Measurements from ENCODE around the gene CHST8. TPM values are rescaled to one million over a fixed set of nuclear protein-coding genes. Genes with fewer than 3 reads are reported as not detected.
"Not testable (repeated sequence)": the region's sequence is repeated elsewhere in the genome, so short reads cannot be mapped to it uniquely, and the experiment has no call there.

The CHST8 gene
- total RNA-seq, 1 donor from 2014 or later, result 0.07 TPM

DNA sequence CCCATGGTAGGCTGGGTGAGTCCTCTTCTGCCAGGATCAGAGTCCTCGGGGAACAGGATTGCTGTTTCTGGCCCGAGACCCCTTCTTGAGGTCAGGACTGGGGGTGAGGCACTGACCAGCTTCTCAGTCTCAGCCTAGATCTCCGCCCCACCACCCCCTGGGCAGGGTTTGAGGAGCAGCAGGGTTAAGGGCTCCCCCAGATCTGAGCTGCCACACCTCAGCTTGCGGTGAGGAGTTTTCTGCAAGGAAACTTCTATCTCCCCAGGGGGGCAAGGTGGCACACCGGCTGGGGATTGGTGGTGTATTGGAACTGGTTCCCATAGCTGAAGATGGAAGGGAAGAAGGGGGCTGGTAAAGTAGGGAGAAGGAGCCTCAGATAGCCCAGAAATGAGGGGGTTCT is 19.5 kb downstream of the CHST8 start:
- DNase-seq (ENCODE audit: low read depth, low spot score), result no peak

DNA sequence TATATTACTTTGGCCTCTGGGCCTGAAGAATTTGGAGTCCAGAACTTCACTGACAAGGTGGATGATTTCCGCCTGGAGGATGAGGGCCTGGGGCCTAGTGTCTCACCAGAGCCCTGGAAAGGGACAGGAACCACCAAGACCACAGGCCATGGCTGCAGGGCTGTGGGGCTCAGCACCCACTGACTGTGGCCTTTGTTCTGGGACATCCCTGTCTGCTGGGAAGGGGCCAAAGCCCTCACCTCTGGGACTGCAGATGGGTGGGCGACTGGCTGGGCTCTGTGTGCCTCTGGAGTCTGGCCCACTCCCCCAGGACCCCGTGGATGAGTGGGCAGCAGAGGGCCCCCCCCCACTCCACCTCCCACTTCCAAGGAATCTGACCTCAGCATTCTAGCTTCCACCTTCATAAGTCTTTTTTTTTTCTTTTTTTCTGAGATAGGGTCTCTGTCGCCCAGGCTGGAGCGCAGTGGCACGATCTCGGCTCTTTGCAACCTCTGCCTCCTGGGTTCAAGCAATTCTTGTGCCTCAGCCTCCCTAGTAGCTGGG is 20.3 kb downstream of the CHST8 start:
- DNase-seq (ENCODE audit: low read depth, low spot score), result no peak

DNA sequence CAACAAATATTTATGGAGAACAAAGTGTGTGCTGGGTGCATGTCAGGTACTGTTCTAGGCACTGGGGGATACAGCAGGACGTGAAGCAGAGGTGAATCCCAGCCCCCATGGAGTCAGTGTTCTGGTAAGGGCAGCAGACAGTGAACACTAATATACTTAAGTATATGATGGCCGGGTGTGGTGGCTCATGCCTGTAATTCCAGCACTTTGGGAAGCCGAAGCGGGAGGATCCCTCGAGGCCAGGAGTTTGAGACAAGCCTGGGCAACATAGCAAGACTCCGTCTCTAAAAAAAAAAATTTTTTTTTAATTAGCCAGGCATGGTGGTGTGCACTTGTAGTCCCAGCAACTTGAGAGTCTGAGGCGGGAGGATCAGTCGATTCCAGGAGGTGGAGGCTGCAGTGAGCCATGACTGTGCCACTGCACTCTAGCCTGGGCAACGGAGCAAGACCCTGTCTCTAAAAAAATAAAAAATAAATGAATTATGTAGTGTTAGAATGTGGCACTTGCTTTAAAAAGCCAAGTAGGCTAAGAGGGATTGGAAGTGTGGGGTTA is 22.6 kb downstream of the CHST8 start:
- no peak for DNase-seq (ENCODE audit: low read depth, low spot score)

DNA sequence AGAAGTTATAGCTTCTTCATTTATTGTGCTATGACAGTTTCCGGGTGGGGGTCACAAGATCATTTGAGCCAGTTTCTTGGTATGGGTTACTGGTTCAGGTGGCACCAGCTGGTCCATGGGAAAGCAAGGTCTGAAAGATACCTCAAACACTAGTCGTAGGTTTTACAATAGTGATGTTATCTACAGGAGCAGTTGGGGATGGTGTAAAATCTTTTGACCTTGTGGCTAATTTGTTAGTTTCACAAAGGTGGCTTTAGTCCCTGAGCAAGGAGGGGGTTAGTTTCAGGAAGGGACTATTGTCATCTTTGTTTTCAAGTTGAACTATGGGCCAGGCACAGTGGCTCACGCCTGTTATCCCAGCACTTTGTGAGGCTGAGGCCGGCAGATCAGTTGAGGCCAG is 24.6 kb downstream of the CHST8 start:
- DNase-seq (ENCODE audit: low read depth, low spot score), result no peak

DNA sequence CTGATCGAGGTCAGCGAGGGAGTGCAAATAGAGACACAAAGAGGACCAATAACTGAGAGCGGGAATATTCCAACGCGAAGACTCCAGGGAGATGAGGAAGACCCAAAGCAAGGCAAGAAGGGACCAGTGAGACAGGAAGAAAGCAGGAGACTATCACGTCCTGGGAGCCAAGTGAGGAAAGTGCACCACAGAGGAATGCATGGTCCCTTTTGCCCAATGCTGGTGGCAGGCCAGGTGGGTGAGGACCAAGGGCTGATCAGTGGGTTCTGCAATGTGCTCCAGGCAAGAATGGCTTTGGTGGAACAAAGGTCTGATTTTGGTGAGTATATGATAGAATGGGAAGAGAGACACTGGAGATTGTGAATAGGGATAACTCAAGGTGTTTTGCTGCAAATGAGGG is 25.4 kb downstream of the CHST8 start:
- no peak for DNase-seq (ENCODE audit: low read depth, low spot score)

DNA sequence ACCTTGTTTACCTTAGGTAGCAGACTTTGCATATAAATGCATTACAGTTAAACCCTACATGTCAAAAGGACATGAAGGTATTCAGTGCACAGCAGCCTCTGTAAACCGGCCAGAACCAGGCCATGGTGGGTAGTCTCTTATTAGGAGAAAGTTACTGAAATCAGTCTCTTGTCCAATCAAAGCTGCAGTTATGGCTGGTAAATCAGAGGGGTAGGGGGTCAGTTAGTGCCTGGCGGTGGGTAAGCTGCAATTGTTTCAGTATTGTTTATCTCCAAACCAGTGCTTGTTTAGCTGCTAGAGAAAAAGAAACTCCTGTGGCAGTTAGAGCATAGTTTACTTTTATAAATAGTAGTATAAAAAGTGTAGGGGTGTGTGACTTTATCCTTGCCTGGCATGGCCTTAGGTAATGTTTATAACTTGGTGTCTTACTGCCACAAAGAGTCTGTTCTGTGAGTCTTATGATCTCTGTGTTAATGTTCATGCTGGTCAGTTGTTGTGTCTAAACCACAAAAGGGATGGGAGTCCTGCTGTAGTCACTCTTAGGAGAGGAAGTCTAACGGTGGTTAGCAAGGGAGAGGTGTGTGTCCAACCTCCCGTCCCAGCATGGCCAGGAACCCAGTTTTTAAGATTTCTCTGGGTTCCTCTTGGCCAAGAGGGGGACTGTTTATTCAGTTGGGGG is 28.0 kb downstream of the CHST8 start:
- DNase-seq (ENCODE audit: low read depth, low spot score), result no peak

DNA sequence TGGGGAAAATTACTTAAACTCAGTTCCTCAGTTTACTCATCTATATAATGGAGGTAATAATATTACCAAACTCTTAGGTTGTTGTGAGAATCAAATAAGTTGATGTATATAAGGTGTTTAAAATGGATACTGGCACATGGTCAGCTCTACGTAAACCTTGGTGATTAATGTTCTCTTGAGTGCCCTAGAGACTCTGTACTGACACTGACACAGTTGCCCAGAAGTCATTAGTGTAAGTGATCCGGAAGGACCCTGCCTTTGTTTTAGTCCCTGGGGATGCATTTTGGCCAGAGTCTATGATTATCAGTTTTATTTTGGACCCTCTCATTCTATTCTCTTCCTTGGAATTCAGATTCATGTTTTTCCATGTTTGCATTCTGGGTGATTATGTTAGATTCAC is 31.9 kb downstream of the CHST8 start:
- DNase-seq (ENCODE audit: low read depth, low spot score), result no peak

DNA sequence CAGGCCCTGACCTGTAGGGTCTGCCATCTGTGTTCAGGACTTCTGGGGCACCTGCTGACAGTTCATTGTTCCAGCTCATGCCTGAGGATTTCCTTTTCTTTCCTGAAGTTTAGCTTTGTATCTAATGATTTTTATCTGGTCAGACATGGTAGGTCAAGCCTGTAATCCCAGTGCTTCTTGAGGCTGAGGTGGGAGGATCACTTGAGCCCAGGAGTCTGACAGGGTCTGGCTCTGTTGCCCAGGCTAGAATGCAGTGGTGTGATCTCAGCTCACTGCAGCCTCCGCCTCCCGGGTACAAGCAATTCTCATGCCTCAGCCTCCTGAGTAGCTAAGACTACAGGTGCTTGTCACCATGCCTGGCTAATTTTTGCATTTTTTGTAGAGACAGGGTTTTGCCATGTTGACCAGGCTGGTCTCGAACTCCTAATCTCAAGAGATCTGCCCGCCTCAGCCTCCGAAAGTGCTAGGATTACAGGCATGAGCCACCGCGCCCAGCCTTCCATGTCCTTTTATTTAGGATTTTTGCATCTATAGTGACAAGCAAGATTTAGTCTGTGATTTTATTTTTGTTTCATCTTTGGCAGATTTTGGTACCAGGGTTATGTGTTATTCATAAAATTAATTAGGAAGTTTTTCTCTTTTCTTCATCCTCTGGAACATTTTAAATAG is 33.2 kb downstream of the CHST8 start:
- no peak for DNase-seq (ENCODE audit: low read depth, low spot score)

DNA sequence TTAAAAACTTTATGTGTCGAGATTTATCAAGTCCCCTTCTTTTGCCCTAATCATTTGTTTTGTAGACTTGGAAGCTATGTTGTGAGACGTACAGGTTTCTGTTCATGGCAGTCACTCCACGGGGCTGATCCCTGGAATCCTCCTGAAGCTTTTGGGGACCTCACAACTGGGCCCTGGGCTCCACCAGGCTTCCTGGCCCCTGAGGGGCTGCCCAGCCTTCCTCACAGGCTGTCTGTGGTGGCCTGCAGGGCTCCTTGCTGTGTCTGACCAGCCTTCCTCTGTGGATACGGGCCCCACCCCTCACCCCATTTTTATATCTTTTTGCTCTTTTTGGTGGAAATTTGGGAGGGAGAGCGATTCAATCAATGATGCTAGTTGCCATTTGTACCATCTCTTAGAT is 38.1 kb downstream of the CHST8 start:
- no peak for DNase-seq (ENCODE audit: low read depth, low spot score)

DNA sequence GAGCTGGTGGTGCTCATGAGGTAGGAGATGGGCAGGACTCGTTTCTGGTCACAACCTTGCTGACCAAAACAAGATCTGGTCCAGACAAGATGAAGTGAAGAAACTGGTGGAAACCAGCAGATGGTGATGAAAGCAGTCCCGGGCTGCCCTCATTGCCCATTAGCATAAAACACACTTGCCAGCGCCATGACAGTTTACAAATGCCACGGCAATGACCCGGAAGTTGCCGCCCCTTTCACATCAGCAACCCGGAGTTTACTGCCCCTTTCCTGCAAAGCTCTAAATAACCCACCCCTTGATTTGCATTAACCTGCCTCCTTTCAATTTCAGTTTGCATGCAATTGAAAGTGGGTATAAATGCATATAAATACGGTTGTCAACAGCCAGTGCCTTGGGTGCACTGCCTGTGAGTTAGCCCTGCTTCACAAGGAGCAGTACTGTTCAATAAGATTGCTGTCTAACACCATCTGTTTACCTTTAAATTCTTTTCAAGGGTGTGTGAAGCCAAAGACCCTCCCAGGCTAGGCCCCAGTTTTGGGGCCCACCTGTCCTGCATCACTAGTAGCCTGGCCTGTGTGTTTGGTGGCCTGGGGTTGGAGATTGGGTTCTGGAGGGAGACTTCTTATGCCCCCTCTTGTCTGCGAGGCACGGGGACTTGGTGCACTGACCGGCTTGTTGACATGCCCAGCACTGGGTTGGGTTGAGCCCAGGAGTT is 38.8 kb downstream of the CHST8 start:
- no peak for DNase-seq (ENCODE audit: low read depth, low spot score)

DNA sequence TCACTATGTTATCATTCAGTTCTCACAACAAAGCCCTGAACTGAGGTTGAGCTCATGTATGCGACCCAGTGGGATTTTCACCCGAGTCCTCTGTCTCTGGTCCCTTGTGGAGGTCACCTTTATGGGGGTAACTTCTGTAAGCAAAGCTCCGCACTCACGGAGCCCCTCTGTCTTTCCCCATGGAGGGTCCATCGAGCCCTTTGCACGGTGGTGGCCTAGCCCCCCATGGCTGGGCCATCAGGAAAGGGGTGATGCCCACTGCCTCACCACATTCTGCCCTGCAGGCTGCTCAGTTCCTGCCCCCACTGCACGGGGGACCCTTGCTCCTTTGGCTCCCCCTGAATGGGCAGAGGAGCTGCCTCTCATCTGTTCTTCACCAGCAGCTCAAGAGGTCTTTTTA is 39.6 kb downstream of the CHST8 start:
- no peak for DNase-seq (ENCODE audit: low read depth, low spot score)

DNA sequence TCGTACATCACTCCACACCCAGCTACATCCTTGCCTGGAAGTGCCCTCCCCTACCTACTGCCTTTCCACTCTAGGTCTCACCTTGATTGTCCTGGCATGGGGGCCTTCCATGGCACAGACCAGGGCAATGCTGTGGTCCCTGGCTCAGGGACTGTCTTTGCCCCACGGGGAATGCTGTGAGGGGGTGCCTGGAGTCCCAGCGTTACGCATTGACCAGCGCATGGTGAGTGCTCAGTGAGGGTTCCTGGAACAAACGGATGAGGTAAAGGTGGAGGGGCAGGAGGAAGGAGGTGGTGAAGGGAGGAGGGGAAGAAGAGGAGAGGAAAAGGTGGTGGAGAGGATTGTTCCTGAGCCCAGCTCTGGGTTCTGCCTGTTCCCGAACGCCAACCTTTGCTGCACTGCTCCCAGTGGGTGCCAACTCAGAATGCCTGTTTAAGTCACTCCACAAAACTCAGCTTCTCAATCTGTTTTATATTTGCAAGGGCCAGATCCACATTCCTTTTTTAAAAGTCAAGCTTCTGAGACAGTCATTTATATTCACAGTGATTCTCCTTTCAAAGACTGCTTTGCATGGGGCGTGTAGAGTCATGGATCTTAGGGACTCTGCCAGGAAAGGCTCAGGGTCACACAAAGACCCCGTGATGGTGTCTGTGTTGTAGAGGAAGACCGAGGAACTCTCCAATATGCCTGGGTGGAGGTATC is 40.8 kb downstream of the CHST8 start:
- no peak for DNase-seq (ENCODE audit: low read depth, low spot score)

DNA sequence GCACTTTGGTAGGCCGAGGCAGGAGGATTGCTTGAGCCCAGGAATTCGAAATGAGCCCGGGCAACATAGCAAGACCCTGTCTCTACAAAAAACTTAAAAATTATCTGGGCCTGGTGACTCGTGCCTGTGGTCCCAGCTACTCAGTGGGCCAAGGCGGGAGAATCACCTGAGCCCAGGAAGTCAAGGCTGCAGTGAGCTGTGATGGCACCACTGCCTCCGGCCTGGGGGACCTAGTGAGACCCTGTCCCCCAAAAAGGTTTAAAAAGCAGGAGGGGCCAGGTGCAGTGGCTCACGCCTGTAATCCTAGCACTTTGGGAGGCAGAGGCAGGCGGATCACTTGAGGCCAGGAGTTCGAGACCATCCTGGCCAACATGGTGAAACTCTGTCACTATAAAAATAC is 41.6 kb downstream of the CHST8 start:
- not testable (repeated sequence) for DNase-seq (ENCODE audit: low read depth, low spot score)

DNA sequence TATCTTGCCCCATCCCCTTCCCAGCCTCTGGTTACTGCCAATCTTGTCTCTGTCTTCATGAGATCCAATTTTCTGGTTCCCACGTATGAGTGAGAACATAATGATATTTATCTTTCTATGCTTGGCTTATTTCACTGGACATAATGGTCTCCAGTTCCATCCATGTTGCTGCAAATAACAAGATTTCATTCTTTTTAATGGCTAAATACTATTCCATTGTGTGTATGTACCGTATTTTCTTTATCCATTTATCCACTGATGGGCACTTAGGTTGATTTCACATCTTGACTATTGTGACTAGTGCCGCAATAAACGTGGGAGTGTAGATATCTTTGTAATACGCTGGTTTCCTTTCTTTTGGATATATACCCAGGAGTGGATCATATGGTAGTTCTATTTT is 43.0 kb downstream of the CHST8 start:
- DNase-seq (ENCODE audit: low read depth, low spot score), result no peak

DNA sequence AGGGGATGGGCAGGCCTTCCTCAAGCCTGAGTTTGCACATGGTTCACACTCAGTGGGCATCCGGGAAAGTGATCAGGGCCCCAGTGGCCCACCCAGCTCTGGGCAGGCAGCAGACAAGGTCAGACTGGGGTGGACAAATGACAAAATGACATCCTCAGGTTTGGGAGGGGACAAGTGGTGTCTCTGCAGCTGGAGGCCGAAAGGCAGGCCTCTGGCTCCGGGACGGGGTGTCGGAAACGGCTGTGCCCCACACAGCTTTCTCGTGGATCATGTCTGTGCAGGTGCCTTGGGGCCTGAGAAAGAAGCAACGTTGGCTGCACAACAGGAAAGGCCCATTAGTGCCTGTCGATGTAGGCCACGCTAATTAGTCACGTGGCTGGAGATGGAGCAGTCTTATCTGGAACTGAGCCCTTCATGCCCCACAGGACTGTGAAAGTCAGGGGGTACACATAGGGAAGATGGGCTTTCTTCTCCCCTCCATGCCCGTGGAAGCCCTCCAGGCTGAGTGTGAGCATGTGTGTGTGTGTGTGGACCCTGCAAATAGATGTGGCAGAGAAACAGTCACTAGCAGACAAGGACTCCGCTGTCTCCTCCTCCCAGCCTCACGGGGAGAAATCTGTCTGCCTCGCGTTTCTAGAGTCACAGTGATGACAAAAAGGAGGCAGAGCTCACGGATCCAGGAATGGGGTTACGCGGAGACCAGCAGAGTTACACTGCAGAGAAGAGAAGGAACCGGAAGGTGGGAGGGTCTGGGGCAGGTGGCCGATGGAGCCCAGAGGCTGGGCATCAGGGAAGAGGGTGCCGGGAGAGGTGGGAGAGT is 44.2 kb downstream of the CHST8 start:
- DNase-seq (ENCODE audit: low read depth, low spot score), result no peak

DNA sequence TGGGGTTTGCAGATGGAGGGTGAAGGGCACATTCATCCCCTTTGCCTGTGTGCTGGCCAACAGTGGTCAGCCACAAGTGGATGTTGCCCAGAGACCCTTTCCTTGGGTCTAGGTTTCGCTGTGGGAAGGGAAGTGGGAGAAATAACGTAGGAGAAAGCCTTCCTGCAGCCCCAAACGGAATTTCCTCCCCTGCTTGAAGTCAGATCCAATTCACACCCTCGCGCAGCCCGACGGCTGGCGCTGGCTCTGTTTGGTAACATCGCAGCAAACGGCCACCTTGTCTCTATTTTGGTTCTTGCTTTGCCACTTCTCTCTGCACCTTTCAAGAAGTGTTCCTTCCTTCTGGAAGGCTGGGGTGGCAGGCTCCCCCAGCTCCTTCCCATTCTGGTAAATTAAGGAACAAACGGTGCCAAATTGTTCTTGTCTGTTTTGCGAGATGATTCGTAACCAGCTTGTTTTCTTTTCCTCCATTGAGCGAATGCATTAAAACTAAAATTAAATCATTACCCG is 45.4 kb downstream of the CHST8 start:
- no peak for DNase-seq (ENCODE audit: low read depth, low spot score)

DNA sequence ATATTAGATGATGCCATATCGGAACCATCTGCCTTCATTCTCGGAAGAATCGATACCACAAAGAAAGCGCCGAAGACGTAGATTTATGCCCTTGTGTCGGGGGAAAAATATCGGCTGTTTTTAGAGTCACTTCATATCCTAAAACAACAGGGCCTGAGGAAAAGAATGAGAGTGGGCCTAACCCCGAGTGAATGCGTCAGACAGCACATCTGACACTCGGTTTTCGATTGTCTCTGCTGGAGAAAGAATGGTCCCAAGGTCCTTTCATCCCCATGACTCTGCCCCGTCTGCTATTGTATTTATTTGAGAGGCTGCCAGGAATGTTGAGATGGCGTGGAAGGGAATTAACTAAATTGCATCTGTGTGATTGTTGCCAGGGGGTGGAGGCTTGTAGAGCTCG is 46.1 kb downstream of the CHST8 start:
- DNase-seq (ENCODE audit: low read depth, low spot score), result no peak

DNA sequence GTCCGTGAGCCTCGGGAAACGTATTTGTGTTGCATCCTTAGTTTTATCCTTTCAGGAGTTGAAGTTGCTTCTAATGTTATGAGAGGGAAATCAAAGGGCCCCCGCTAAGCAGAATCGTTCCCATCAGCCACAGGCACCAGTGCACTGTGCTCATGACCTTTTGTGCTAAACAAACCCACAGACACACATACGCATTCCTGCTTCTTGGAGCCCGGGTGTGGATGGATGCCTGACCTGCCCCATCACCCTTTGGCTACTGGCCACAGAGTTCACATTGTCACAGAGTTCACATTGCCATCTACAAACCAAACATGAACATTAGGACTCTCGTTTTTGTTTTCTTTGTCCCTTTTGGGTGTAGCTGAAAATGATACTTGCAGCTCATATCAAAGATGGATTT is 47.2 kb downstream of the CHST8 start:
- no peak for DNase-seq (ENCODE audit: low read depth, low spot score)

DNA sequence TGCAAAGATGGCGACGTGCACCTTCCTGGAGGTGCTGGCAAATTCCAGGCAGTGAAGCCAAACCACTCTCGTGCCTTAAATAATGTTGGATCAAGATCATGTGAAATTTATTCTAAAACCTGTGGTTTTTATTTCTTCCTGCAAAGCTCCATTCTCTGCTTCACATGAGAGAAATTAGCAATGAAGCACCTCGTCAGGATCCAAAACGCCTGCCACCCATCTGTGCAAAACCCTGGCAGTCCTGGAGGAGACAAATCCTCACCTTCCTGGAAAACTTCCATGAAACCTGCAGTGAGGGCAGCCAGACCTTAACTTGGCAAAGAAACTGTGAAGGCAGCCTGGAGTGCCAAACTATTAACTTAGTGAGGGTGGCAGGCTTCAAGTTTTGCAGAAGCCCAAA is 47.6 kb downstream of the CHST8 start:
- no peak for DNase-seq (ENCODE audit: low read depth, low spot score)

DNA sequence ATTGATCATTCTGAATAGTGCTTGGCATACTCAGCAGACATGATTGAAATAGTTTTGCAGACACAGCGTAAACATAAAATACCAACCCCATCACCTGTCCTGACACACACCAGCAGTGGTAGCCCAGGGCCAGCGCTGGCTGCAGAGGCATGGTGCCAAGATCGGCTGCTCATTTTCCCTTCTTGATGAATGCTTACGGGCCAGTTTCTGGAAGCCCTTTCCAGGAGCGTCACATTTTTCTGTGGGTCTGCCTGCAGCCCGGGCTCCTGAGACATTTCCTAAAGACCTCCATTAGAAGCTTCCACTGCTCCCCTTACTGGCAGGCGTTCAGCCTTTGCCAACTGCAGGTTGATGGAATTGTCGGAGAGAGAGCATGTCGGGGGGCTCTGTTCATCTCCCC is 48.6 kb downstream of the CHST8 start:
- no peak for DNase-seq (ENCODE audit: low read depth, low spot score)

DNA sequence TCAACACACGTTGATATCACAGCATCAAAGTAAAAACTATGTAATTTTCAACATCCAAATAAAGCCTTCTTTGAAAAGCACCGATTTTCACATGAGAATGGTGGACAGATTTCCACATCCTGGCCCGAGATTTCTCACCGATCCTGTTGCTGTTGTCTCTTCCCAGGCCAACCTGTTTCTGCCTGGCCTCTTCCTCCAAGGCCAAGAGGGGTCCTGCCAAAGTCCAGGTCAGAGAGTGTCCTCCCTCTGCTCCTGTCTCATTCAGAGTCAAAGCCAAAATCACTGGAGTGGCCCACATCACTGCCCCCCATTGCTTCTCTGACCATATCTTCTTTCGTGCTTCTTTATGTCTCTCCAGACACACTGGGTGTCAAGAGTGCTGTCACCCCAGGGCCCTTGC is 49.5 kb downstream of the CHST8 start:
- no peak for DNase-seq (ENCODE audit: low read depth, low spot score)

All from pulmonary artery endothelial cell (primary cell).